Right lobe of liver (tissue), 6 donors: ENCODE measurements around the gene MBNL2. TPM values are rescaled to one million over a fixed set of nuclear protein-coding genes. Genes with fewer than 3 reads are reported as not detected.

Experiments
- ATAC-seq, 4 donors: fragments of 200-7000 bp; cut with Tn5 transposase; one replicate each; pipeline ENCODE4 v1.9.1; 2020; ENCODE audit warnings: mild to moderate bottlenecking in 4 of 4, moderate library complexity in 4 of 4
- DNase-seq, 3 donors: peaks; one replicate each; pipeline ENCODE4 v3.0.0-alpha.2; 2020
- H3K27ac ChIP-seq, 3 donors: fragments of 200-600 bp; one replicate each; pipeline ENCODE4 v1.8.0; 2022
- H3K27me3 ChIP-seq, 2 donors: fragments of 200-600 bp; one replicate each; pipeline ENCODE4 v1.8.0; 2022
- H3K36me3 ChIP-seq, 4 donors: fragments of 200-600 bp; sonication (generic) in 1 of 4; one replicate each; pipeline versions ENCODE4 v1.5.1 to v1.8.0; 2017 to 2022; ENCODE audit warnings: control low read depth in 1 of 4
- H3K4me1 ChIP-seq, 4 donors: fragments of 200-600 bp; sonication (generic) in 1 of 4; one replicate each; pipeline versions ENCODE4 v1.5.1 to v1.8.0; 2017 to 2022; ENCODE audit warnings: control low read depth in 1 of 4
- H3K4me3 ChIP-seq, 3 donors: fragments of 200-600 bp; one replicate each; pipeline ENCODE4 v1.8.0; 2022
- H3K9me3 ChIP-seq, 4 donors: fragments of 200-600 bp; sonication (generic) in 1 of 4; one replicate each; pipeline versions ENCODE4 v1.5.1 to v1.8.0; 2017 to 2022; ENCODE audit warnings: control low read depth in 1 of 4
- CTCF ChIP-seq, 4 donors: fragments of 200-600 bp in 3 of 4; fragments of 450-650 bp in 1 of 4; IDR thresholded peaks; one replicate each; pipeline versions ENCODE4 v1.5.1 to v1.8.0; 2016 to 2022; ENCODE audit warnings: antibody characterized with exemption in 4 of 4, mild to moderate bottlenecking in 2 of 4
- POLR2A ChIP-seq: fragments of 450-650 bp; IDR thresholded peaks from one replicate; pipeline ENCODE4 v1.6.1; 2017; ENCODE audit warnings: antibody characterized with exemption, mild to moderate bottlenecking
- WGBS: methylation state at CpG from one replicate; pipeline ENCODE4 v1.1.6; 2018; ENCODE audit warnings: low coverage, low lambda C conversion rate; ENCODE audit not compliant: insufficient coverage; ENCODE audit errors: missing lambda C conversion rate; 5-methylcytosine and 5-hydroxymethylcytosine counted together
- intact Hi-C, 2 donors: fragments of 100-400 bp; cut with DNase I; formaldehyde crosslinking; loops; one replicate each; pipeline versions ENCODE4 v1.11.2 to v1.14.1; 2022
- long read RNA-seq: library from polyadenylated mRNA; unstranded; transcript quantifications from one replicate; pipeline ENCODE4 v2.0.0, GENCODE V29; 2019
- total RNA-seq, 6 experiments: library from RNA; depleted of rRNA in 2 of 6; stranded (reverse); fragments of >200 nt in 2 of 6; fragmentation: NEBNext Ultra II Directional in 3 of 6; extraction: Animal tissue kit (Norgen Biotek cat#: 25700) in 3 of 6; gene quantifications; one replicate each; pipeline versions ENCODE4 v1.1.0 to v1.2.4, GENCODE V29; 2016 to 2023
- donor health status: DM: no; HTN: yes; CAD: no.
- donor health status: DM: no; HTN: no; CAD: no.
- donor health status: DM: no; HTN: no; CAD: no.
- donor health status: DM: no; HTN: yes; CAD: no.
- donor health status: DM: no; HTN: yes; CAD: no.

MBNL2 gene
- 100 to 1,000 TPM in 3 of 6 experiments, 10 to 100 TPM in 3; 30.3 to 135 (median 81.5) TPM for total RNA-seq
- long read RNA-seq, full-length matches to known transcripts: 6 of 11 reads
- long read RNA-seq, partial matches to known transcripts: 1 of 11 reads
- long read RNA-seq, other reads (novel, unspliced or antisense): 4 of 11 reads

- ATAC-seq (peak; percentile 83 to 94 (median 86)), DNase-seq (peak; percentile 91 to 95 (median 94))
- intact Hi-C loops: no loop called here
- Histone ChIP-seq H3K36me3 (no peaks in the 10 kb centered on the region), H3K9me3 (no peaks in the 10 kb centered on the region), H3K27ac (peak within 1 kb of the TSS; percentile 93 to 98 (median 97)), H3K4me3 (peak within 1 kb of the TSS; percentile 61 to 62 (median 61)), H3K4me1 (peaks cover 0 to 26% (median 12%) of the 10 kb centered on the region in 4 donors), H3K27me3 (no peaks in the 10 kb centered on the region)
- 9% methylated on average over 15 of the region's 15 CpGs for WGBS
- TF ChIP-seq POLR2A: peak; percentile 96
- no peak for TF ChIP-seq CTCF (IDR thresholded peaks at IDR 0.05)
These were observed at the start of gene MBNL2 for GRCh38 chr13:97221989-97222700. Gene MBNL2, plus strand, starts transcription at chr13:97222333. Its CDS starts 53,903 bp downstream, at chr13:97276236.

- Histone ChIP-seq H3K4me3 (no peak overlapping the region), H3K27me3 (no peaks in the 10 kb centered on the region), H3K36me3 (no peaks in the 10 kb centered on the region), H3K9me3 (no peaks in the 10 kb centered on the region), H3K4me1 (no peaks in the 10 kb centered on the region), H3K27ac (no peak overlapping the region)
- TF ChIP-seq CTCF (IDR thresholded peaks at IDR 0.05) (no peak), POLR2A (no peak)
- intact Hi-C loops: no loop called here
- no peak for ATAC-seq
- DNase-seq: no peak
These were observed 47.5 kb upstream of the MBNL2 start for GRCh38 chr13:97174638-97175037.

GRCh38 chr13:97175041-97175440 is 47.1 kb upstream of the MBNL2 start:
- Histone ChIP-seq H3K4me1 (no peaks in the 10 kb centered on the region), H3K27ac (no peak overlapping the region), H3K9me3 (no peaks in the 10 kb centered on the region), H3K27me3 (no peaks in the 10 kb centered on the region), H3K36me3 (no peaks in the 10 kb centered on the region), H3K4me3 (no peak overlapping the region)
- DNase-seq (no peak), ATAC-seq (no peak)
- intact Hi-C loops: no loop called here
- TF ChIP-seq CTCF (IDR thresholded peaks at IDR 0.05) (no peak), POLR2A (no peak)
- WGBS: 49% methylated on average over 4 of the region's 4 CpGs

GRCh38 chr13:97179501-97179900 is 42.6 kb upstream of the MBNL2 start:
- H3K27ac ChIP-seq: no peak overlapping the region
- no peak for TF ChIP-seq POLR2A
- no peak for TF ChIP-seq CTCF (IDR thresholded peaks at IDR 0.05)
- H3K9me3 ChIP-seq: no peaks in the 10 kb centered on the region
- no peaks in the 10 kb centered on the region for H3K27me3 ChIP-seq
- no peak overlapping the region for H3K4me3 ChIP-seq
- no peaks in the 10 kb centered on the region for H3K4me1 ChIP-seq
- 90% methylated on average over 2 of the region's 2 CpGs for WGBS
- ATAC-seq (no peak), DNase-seq (no peak)
- intact Hi-C loops: no loop called here
- no peaks in the 10 kb centered on the region for H3K36me3 ChIP-seq
